Stomach (tissue), 9 donors: Measurements from ENCODE around the gene PRKACA. TPM values are rescaled to one million over a fixed set of nuclear protein-coding genes. Genes with fewer than 3 reads are reported as not detected.
"Not testable (repeated sequence)": the region's sequence is repeated elsewhere in the genome, so short reads cannot be mapped to it uniquely, and the experiment has no call there.

Experiments used
- DNase-seq, 2 donors: peaks; one replicate each; pipeline versions ENCODE4 v3.0.0 to v3.0.0-alpha.2; 2013 to 2019
- H3K27ac ChIP-seq, 5 donors: fragments of 200-600 bp in 4 of 5; sonication (generic) in 4 of 5; one replicate each; pipeline ENCODE4 v1.5.1; 2013 to 2019; ENCODE audit warnings: mild to moderate bottlenecking in 1 of 5, moderate library complexity in 1 of 5
- H3K27me3 ChIP-seq, 3 donors: fragments of 200-600 bp; sonication (generic); one replicate each; pipeline ENCODE4 v1.5.1; 2017 to 2019; ENCODE audit warnings: mixed run types in 1 of 3
- H3K36me3 ChIP-seq, 4 donors: fragments of 200-600 bp; sonication (generic); 1 replicate in 3 of 4; 2 replicates in 1 of 4; pipeline ENCODE4 v1.5.1; 2016 to 2019
- H3K4me1 ChIP-seq, 4 donors: fragments of 200-600 bp; sonication (generic); one replicate each; pipeline ENCODE4 v1.5.1; 2016 to 2019
- H3K4me3 ChIP-seq, 4 donors: fragments of 200-600 bp; sonication (generic) in 3 of 4; one replicate each; pipeline ENCODE4 v1.5.1; 2016 to 2019; ENCODE audit warnings: mild to moderate bottlenecking in 1 of 4
- H3K9me3 ChIP-seq, 4 donors: fragments of 200-600 bp; sonication (generic); one replicate each; pipeline ENCODE4 v1.5.1; 2016 to 2019
- EP300 ChIP-seq: sonication (generic); formaldehyde crosslinking; IDR thresholded peaks from one replicate; pipeline ENCODE4 v1.6.1; 2017; ENCODE audit warnings: antibody characterized with exemption
- POLR2A ChIP-seq, 4 donors: fragments of 450-650 bp; IDR thresholded peaks; one replicate each; pipeline ENCODE4 v1.6.1; 2016; ENCODE audit warnings: antibody characterized with exemption in 4 of 4, control low read depth in 2 of 4, mild to moderate bottlenecking in 1 of 4, moderate library complexity in 1 of 4
- POLR2AphosphoS5 ChIP-seq, 3 donors: sonication (generic); formaldehyde crosslinking; IDR thresholded peaks; one replicate each; pipeline ENCODE4 v1.6.1; 2016; ENCODE audit warnings: antibody characterized with exemption in 3 of 3
- WGBS, 5 donors: extraction: QIAGEN DNeasy Blood & Tissue Kit in 3 of 5; methylation state at CpG; one replicate each; pipeline versions ENCODE4 v1.1.5 to v1.1.7; 2013 to 2018; 5-methylcytosine and 5-hydroxymethylcytosine counted together
- intact Hi-C: fragments of 100-400 bp; cut with DNase I; formaldehyde crosslinking; loops from one replicate; pipeline ENCODE4 v1.15.1; 2023; ENCODE audit warnings: low total_unique reads
- polyA plus RNA-seq, 3 donors: library from polyadenylated mRNA; stranded (reverse); fragments of 200-250 nt; gene quantifications; one replicate each; pipeline ENCODE4 v1.2.3, GENCODE V29; 2013
- total RNA-seq, 5 donors: library from RNA; depleted of rRNA; stranded (reverse); fragments of >200 nt; gene quantifications; one replicate each; pipeline versions ENCODE4 v1.1.0 to v1.2.3, GENCODE V29; 2014 to 2016
- TF ChIP-seq, protein P1 (sequence below), 7 experiments: fragments of 450-650 bp in 4 of 7; fragments of 200-600 bp in 3 of 7; sonication (generic) in 3 of 7; IDR thresholded peaks; one replicate each; pipeline ENCODE4 v1.5.1; 2016 to 2019; ENCODE audit warnings: antibody characterized with exemption in 7 of 7, control low read depth in 2 of 7, mild to moderate bottlenecking in 1 of 7
- donor health status: healthy with polysubstance abuse.
- donor health status: Bipolar disorder and iron deficiency.
- donor health status: healthy.

Gene PRKACA
- total and polyA plus RNA-seq, 8 donors: 14.7 to 159 (median 29.9) TPM

DNA sequence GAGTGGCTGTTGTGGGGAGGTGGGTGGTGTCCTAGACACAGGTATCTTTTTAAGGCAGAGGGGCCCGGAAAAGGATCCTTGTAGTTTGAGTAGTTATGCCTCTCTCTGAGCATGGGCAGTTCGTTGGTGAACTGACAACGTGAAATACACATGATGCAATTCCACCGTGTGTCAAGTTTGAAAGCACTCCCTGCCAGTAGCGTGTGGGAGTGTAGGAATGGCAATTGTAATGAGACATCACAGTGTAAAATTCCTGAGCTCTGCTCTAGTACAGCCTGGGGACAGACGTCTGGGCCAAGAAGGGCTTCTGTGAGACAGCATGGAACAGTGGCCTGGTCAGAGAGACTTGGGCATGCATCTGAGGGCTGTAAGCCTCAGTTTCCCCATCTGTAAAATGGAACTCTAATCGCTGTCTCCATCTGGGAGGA is 29.2 kb upstream of the PRKACA start:
- H3K27me3 ChIP-seq: no peaks in the 10 kb centered on the region
- H3K27ac ChIP-seq: no peak overlapping the region
- intact Hi-C loops: no loop called here
- TF ChIP-seq POLR2A (IDR thresholded peaks at IDR 0.05) (no peak), EP300 (no peak), POLR2AphosphoS5 (IDR thresholded peaks at IDR 0.05) (no peak)
- TF ChIP-seq, protein P1, sequence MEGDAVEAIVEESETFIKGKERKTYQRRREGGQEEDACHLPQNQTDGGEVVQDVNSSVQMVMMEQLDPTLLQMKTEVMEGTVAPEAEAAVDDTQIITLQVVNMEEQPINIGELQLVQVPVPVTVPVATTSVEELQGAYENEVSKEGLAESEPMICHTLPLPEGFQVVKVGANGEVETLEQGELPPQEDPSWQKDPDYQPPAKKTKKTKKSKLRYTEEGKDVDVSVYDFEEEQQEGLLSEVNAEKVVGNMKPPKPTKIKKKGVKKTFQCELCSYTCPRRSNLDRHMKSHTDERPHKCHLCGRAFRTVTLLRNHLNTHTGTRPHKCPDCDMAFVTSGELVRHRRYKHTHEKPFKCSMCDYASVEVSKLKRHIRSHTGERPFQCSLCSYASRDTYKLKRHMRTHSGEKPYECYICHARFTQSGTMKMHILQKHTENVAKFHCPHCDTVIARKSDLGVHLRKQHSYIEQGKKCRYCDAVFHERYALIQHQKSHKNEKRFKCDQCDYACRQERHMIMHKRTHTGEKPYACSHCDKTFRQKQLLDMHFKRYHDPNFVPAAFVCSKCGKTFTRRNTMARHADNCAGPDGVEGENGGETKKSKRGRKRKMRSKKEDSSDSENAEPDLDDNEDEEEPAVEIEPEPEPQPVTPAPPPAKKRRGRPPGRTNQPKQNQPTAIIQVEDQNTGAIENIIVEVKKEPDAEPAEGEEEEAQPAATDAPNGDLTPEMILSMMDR (IDR thresholded peaks at IDR 0.05): no peak
- peaks cover 0 to 12% (median 11%) of the 10 kb centered on the region in 4 donors for H3K36me3 ChIP-seq
- DNase-seq: no peak
- H3K4me3 ChIP-seq: no peak overlapping the region
- no peaks in the 10 kb centered on the region for H3K9me3 ChIP-seq
- 59 to 73% (median 65%) methylated on average over 6 to 7 of the region's 7 CpGs for whole genome bisulfite sequencing, 5 donors
- peaks cover 22 to 33% (median 28%) of the 10 kb centered on the region in 4 donors for H3K4me1 ChIP-seq

DNA sequence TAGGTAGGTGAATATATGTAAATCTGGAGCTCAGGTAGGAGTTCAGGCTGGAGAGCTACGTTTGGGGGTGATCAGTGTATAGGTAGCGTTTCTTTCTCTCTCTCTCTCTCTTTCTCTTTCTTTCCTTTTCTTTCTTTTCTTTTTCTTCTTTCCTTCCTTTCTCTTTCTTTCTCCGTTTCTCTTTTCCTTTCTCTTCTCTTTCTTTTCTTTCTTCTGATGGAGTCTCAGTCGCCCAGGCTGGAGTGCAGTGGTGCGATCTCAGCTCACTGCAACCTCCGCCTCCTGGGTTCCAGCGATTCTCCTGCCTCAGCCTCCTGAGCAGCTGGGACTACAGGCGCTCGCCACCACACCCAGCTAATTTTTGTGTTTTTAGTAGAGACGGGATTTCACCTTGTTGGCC is 28.6 kb upstream of the PRKACA start:
- H3K4me1 ChIP-seq: peaks cover 22 to 33% (median 28%) of the 10 kb centered on the region in 4 donors
- H3K27ac ChIP-seq, H3K9me3 ChIP-seq, intact Hi-C loops, H3K4me3 ChIP-seq, DNase-seq, H3K36me3 ChIP-seq, H3K27me3 ChIP-seq: not testable (repeated sequence)
- WGBS, 5 donors: 88 to 97% (median 94%) methylated on average over 10 of the region's 10 CpGs

DNA sequence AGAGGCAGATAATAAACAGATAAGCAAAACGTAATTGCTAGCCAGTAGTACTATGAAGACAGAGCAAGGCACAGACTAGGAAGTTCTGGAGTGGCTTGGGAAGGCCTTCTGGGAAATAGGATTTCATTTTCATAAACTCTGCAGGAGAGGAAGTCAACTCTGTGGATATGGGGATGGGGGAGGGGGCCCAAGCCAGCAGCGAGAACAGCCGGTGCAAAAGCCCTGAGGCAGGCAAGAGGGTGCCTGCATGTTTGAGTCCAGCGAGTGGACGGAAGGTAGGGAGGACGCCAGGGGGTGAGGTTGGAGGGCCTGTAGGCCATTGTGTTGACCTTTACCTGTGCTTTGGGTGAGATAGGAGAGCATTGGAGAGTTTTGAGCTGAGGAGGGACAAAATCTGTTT is 27.8 kb upstream of the PRKACA start:
- no peak overlapping the region for H3K27ac ChIP-seq
- no peaks in the 10 kb centered on the region for H3K36me3 ChIP-seq
- H3K9me3 ChIP-seq: no peaks in the 10 kb centered on the region
- intact Hi-C loops: no loop called here
- no peaks in the 10 kb centered on the region for H3K27me3 ChIP-seq
- no peak for TF ChIP-seq POLR2AphosphoS5 (IDR thresholded peaks at IDR 0.05)
- no peak for TF ChIP-seq POLR2A (IDR thresholded peaks at IDR 0.05)
- TF ChIP-seq, protein P1 (IDR thresholded peaks at IDR 0.05): no peak
- no peak for TF ChIP-seq EP300
- DNase-seq: no peak
- 78 to 88% (median 79%) methylated on average over 6 of the region's 6 CpGs for WGBS, 5 donors
- no peak overlapping the region for H3K4me3 ChIP-seq
- H3K4me1 ChIP-seq: peaks cover 21 to 32% (median 25%) of the 10 kb centered on the region in 4 donors

DNA sequence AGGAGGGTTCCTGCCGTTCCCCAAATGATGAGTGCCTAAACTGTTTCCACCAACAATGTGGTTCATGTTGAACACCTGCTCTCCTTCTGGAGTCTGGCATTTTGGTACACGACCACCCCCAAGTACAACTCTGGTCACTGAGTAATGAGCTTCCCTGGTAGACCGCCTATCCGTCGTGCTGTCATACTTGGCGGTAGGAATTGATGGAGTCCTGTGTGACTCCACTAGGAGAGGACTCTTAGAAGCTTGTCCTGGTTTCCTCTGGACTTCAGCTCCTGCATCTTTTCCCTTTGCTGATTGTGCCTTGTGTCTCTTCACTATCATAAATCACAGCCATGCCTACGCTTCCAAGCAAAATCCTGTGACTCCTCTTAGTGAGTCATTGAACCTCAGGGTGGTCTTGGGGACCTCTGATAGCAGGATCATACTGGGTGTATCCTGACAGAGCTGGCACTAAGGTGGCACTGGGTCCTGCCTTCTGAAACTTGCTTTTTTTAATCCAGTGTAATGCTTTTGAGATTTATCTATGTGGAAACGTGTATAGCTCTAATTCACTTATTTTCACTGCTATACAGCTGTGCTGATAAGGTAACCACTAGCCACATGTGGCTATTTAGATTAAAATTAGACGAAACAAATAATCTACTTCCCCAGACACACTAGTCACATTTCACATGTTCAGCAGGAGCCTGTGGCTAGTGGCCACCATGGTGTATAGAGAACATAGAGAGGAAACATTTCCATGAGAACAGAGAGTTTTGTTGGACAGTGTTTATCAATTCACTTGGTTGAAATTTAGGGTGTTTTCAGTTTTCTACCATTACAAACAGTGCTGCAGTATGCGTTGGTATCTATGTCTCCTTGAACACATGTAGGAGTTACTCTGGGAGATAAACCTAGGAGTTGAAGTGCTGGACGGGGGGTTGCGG is 25.0 kb upstream of the PRKACA start:
- TF ChIP-seq, protein P1 (IDR thresholded peaks at IDR 0.05): no peak
- TF ChIP-seq POLR2A (IDR thresholded peaks at IDR 0.05) (no peak), POLR2AphosphoS5 (IDR thresholded peaks at IDR 0.05) (no peak), EP300 (no peak)
- intact Hi-C loops: no loop called here
- 81 to 87% (median 87%) methylated on average over 12 of the region's 12 CpGs for WGBS, 5 donors
- H3K27me3 ChIP-seq: no peaks in the 10 kb centered on the region
- no peaks in the 10 kb centered on the region for H3K36me3 ChIP-seq
- peaks cover 10 to 30% (median 20%) of the 10 kb centered on the region in 4 donors for H3K4me1 ChIP-seq
- H3K9me3 ChIP-seq: no peaks in the 10 kb centered on the region
- no peak overlapping the region for H3K27ac ChIP-seq
- DNase-seq: no peak
- H3K4me3 ChIP-seq: no peak overlapping the region

DNA sequence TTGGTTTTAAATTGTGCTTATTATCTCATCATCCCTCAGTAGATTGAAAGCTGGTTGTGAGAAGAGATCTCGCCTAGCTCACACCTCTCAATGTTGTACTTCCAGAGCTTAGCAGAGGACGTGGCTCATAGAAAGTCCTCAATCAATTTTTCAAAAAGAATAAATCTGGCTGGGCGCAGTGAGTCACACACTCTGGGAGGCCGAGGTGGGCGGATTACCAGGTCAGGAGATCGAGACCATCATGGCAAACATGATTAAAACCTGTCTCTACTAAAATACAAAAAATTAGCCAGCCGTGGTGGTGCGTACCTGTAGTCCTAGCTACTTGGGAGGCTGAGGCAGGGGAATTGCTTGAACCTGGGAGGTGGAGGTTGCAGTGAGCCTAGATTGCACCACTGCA is 23.5 kb upstream of the PRKACA start:
- Histone ChIP-seq H3K9me3 (no peaks in the 10 kb centered on the region), H3K27me3 (no peaks in the 10 kb centered on the region), H3K4me1 (peaks cover 13 to 36% (median 26%) of the 10 kb centered on the region in 4 donors), H3K4me3 (no peak overlapping the region), H3K36me3 (no peaks in the 10 kb centered on the region), H3K27ac (no peak overlapping the region)
- no peak for DNase-seq
- intact Hi-C loops: no loop called here
- WGBS, 5 donors: 92 to 97% (median 94%) methylated on average over 8 of the region's 8 CpGs
- TF ChIP-seq POLR2A (IDR thresholded peaks at IDR 0.05): no peak
- TF ChIP-seq, protein P1 (IDR thresholded peaks at IDR 0.05): no peak
- TF ChIP-seq POLR2AphosphoS5 (IDR thresholded peaks at IDR 0.05): no peak
- no peak for TF ChIP-seq EP300
